Measurements from ENCODE around the gene RAB3GAP1. TPM values are rescaled to one million over a fixed set of nuclear protein-coding genes. Genes with fewer than 3 reads are reported as not detected.

RAB3GAP1 gene
- total RNA-seq, 1 donor from 2014 or later: 39.2 TPM

- DNase-seq (ENCODE audit: low spot score): no peak
These were observed 155.9 kb downstream of the RAB3GAP1 start for GRCh38 chr2:135208016-135208415.

DNA sequence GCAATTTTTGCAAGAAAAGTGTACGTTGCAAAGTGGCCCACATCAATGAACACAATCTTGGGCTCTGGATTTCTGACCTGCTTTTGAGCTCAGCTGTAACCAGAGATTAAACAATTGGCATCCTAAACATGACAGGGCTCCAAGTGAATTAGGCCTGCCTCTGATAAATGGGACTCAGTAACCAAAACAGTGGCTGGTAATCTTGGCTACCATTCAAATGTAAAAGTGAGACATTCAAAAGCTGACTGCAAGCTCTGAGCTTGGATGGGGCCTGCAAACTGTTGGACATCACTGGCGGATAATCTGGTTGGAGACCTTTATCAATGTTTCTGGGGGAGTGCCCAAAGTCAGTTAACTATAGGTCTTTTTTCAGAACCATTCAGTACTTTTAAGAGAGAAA is 160.7 kb downstream of the RAB3GAP1 start:
- DNase-seq (ENCODE audit: low spot score): no peak

DNA sequence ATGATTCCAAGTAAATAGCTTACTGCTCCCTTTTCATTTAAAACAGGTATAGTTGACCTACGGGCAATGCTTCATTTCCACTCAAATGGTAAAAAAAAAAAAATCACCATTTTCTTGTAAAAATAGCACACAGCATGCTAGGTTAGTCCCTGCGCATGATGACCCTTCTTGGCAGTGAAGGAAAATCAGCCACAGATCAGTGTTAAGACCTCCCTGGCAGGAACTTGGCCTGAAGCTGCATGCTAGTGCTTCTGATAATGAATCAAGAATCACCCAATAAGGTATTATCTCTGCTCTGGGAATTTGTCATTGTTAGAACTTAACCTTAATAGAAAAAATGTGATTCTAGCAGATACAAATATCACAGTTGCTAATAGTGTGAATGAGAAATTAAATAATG is 166.3 kb downstream of the RAB3GAP1 start:
- no peak for DNase-seq (ENCODE audit: low spot score)

GRCh38 chr2:135219226-135219625 is 167.1 kb downstream of the RAB3GAP1 start:
- DNase-seq (ENCODE audit: low spot score): no peak

Other genes starting within 250 kb of the RAB3GAP1 start
- not detected for gene ACMSD, start 213.7 kb upstream of the RAB3GAP1 start, total RNA-seq
- gene CCNT2, start 133.5 kb upstream of the RAB3GAP1 start, total RNA-seq: 29.5 TPM
- gene MAP3K19, start 4.8 kb upstream of the RAB3GAP1 start, total RNA-seq: not detected